HT1080 (cell line): ENCODE results near the gene CPNE9. TPM values are rescaled to one million over a fixed set of nuclear protein-coding genes. Genes with fewer than 3 reads are reported as not detected.

Source experiments
- DNase-seq: peaks from one replicate; pipeline ENCODE4 v3.0.0-alpha.2; 2015; ENCODE audit warnings: low read depth
- total RNA-seq: library from RNA; depleted of rRNA; stranded (reverse); fragments of >200 nt; shearing (Covaris generic); gene quantifications from 2 replicates; pipeline ENCODE4 v1.2.3, GENCODE V29; 2014

Gene CPNE9
- total RNA-seq, 1 experiment from 2014 or later: not detected

DNA sequence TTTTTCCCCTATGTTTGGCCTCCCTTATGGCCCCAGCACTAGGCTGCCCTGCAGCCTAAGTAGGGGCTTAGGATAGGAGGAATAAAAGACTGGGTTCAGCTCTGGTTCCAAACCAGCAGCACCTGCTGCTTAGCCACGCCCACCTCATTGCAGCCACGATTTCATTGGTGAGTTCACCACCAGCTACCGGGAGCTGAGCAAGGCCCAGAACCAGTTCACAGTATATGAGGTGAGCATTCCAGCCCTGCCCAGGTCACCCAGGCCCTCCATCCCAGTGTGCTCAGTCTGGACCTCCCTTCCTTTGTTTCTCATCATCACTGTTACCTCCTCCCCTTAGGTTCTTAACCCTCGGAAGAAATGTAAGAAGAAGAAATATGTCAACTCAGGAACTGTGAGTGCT, 11.5 kb downstream of the CPNE9 start:
- no peak for DNase-seq

DNA sequence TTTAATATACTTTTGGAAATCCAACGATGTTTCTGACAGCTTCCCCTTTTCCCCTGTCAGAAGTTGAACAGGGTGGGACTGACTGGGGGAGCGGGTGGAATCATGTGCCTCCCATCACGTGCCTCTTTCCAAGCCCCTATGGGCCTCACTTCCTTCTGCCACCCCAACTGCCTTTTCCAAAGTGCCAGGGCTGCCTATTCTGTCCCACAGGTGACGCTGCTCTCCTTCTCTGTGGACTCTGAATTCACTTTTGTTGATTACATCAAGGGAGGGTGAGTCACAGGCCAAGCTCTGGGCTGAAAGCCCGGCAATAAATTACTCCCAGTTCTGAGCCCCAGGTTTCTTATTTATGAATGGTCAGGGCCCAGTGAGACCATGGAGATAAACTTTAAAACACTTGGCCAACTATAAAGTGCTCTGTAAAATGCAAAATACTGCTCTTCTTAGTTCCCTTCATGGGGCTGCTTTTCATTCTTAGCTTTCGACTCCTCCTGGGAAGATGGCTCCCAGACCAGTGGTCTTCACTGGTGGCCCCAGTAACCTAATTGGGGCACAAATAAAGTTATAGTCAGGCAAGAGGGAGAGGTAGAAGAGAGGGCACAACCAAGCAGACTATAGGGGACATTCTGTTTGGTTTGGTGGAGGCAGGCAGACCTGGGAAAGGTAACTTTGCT, 12.3 kb downstream of the CPNE9 start:
- peak; percentile 91 for DNase-seq

DNA sequence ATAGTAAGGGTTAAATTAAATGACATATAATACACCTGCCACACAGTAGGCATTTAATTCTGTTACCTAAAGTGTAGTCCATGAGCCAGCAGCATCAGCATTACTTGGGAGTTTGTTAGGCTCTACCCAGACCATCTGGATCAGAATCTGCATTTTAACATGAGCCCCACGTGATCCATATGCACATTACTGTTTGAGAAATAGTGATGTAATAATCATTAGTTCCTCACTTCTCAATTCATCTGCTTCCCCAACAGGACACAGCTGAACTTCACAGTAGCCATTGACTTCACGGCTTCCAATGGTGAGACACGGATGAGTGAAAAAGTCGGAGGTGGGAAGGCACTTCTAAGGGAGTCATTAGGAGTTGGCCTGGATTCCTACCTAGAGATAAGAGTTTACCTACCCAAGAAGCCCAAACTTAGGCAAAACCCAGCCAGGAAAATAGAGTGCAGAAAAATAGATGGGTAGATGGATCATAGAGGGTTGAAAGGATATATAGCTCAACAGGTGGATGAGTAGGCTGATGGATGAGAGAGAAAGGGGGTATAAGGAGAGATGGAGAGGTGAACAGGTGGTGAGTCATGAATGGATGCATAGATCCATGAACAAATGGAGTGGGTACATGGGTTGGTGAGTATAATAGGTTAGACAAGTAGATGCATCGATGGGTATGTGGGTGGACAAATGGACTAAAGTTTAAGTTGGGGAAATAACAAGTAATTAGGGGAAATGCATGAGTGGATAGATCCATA, 13.3 kb downstream of the CPNE9 start:
- DNase-seq: no peak

DNA sequence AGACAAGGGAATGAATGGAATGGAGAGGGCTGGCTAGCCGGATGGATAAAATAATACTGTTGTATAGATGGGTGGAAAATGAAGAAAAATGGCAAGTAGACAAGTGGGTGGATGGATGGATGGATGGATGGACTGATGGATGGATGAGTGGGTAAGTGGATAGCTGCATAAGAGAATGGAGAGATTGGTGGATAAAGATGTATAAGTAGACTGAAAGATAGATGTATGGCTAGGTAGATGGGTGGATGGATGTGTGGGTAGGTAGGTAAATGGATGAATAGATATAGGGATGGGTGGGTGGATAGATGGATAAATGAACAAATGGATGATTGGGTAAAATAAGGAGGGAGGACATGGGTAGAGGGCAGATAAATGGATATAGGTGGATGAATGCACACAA, 13.9 kb downstream of the CPNE9 start:
- DNase-seq: no peak

DNA sequence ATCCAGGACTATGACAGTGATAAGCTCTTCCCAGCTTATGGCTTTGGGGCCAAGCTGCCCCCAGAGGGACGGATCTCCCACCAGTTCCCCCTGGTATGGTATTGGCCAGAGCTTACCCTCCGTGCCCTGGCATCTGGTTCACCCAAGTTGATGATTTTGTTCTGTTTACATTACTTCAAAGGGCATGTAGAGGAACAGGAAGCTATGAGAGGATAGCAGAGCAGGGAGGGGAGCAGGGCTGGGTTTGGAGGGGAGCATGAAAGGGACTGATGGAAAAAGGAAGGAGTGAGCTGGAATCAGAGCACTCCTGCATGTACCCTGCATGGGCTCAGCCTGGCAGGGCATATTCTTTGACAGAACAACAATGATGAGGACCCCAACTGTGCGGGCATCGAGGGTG, 14.5 kb downstream of the CPNE9 start:
- no peak for DNase-seq

DNA sequence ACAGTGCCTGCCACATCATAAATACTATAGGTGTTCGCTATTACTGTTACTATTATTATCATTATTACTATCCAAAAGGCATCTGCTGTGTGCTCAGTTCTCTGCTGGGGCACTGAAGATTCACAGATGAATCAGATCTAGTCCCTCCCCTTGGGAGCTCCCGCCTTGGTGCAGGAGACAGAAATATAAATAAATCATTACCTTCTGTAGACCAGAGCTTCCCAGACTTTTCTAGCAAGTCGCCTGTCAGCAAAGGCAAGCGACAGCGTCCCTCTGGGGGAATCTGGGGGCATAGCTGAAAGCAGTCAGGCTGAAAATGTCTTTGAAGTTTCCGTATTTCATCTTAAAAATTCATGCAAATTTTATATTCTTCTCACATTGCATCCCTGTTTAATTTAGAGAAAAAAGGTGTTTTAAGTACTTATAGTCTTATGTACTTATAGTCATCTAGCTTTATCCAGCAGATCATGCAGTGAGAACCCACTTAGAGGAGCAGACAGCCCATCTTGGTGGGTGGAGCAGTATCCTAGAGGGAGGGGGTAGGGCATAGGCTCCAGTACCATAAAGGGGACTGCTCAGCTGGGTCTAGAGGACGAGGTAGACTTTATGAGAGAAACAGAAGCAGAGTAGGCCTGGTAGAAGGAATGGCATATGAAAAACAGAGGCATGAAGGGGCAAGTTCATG, 17.5 kb downstream of the CPNE9 start:
- DNase-seq: no peak

DNA sequence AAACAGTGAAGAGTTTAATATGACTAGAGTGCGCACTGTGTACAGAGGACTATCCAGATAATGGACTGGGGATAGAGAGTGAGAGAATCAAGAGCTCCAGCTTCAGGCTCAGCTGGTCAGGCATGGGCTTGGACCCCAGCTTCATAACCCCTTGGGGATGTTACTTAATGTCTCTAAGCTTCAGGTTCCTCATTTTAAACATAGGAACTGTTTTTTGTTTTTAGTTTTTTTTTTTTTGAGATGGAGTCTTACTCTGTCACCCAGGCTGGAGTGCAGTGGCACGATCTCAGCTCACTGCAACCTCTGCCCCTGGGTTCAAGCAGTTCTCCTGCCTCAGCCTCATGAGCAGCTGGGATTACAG, 18.0 kb downstream of the CPNE9 start:
- DNase-seq: no peak

DNA sequence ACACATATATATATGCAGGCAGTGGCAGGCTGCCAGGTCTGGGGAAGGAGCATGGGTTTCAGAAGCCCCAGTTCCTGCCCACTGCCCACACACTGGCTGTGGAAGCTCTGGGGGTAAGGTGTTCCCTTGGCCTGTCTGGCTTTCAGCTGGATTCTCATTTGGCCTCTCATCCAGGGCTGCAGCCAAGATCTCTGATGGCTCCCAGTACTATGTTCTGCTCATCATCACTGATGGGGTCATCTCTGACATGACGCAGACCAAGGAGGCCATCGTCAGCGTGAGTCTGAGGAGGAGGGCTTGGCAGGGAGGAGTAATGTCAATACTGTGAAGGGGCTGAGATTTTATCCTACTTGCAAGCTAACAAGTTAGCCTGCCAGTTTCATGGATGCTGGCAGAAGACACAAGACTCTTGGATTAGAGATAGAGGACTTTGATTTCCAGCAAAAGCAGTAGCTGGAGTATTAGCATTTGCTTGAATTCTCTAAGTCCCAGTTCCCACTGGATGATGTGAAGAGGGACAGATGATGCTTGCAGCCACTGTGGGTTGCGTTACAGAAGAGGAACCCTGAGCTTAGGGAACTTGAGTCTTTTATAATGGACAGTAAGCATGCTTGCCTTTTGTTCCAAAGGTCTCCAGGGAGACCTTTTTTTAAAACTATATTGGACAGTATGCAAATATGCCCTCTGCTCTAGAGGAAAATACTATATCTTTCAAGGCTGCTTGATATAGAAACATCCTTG, 22.3 kb downstream of the CPNE9 start:
- DNase-seq: no peak

DNA sequence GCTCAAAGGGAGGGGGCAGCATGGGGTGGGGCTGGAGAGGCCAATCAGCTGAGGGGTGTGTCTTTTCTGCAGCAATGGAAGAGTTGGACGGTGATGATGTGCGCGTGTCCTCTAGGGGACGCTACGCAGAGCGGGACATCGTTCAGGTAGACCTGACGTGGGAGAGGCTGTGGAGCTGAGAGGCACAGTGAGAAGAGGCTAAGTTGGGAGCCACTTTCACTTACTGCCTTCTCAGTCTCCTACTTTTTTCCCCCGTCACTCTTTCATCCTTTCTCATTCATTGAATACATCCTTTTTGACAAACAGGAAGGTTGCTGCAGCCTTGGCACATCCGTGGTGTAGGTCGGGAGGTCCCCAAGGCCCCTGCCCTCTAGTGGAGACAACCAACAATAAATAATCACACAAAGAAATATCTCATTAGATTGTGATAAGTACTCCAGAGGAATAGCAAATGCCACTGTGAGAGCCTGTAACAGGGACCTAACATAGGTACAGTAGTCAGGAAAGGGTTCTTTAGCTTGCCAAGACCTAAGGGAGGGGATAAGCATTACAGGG, 23.5 kb downstream of the CPNE9 start:
- DNase-seq: peak; percentile 41

DNA sequence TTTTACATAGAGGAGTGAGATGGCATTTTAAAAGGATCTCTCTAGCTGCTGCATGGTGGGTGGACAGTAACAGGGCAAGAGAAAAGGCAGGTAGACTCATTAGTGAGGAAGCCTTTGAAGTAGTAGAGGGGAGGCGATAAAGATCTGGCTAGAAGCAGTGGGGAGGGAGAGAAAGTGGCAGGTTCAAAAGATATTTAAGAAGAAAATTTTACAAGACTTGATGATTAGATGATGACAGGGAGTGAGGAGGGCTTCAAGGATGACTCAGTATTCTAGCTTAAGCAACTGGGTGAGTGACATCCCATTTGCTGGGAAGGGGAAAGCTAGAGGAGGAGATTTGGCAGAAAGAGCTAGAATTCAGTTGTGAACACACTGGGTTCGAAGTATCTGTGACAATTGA, 24.1 kb downstream of the CPNE9 start:
- peak; percentile 37 for DNase-seq

DNA sequence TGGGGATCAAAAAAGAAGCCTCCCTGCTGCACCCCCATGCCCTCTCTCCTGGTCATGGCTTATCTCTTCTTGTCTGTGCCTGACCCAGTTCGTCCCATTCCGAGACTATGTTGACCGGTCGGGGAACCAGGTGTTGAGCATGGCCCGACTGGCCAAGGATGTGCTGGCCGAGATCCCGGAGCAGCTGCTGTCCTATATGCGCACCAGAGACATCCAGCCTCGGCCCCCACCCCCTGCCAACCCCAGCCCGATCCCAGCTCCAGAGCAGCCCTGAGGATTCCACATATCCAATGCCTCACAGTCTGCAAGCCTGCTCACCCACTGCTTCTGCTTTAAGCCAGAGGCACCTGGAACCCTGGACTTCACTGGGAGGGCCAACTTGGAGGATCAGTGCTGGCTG, 25.8 kb downstream of the CPNE9 start:
- DNase-seq: no peak

DNA sequence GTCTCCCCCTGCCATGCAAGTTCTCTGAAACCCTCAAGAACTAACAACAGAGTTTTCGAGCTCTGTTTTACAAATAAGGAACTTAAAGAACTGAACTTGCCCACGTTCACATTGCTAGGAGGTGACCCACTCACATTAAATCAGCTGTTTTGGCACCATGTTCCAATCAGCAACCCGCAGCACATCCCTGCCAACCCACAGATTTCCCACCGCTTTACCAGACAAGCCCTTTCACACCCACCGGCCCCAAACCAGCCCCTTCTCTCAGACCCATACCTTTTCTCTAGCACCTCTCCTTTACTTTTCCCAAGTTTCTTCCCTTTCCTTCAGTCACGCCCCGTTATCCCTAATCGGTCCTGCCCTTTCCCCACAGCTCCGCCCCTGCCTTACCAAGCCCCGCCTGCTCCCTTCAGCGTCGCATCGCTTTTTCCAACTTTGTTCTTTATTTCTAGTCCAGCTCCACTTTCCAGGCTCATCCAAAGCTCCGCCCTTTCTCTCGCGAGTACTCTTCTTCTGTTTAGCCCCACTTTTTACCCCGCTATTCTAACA, 27.1 kb downstream of the CPNE9 start:
- no peak for DNase-seq

DNA sequence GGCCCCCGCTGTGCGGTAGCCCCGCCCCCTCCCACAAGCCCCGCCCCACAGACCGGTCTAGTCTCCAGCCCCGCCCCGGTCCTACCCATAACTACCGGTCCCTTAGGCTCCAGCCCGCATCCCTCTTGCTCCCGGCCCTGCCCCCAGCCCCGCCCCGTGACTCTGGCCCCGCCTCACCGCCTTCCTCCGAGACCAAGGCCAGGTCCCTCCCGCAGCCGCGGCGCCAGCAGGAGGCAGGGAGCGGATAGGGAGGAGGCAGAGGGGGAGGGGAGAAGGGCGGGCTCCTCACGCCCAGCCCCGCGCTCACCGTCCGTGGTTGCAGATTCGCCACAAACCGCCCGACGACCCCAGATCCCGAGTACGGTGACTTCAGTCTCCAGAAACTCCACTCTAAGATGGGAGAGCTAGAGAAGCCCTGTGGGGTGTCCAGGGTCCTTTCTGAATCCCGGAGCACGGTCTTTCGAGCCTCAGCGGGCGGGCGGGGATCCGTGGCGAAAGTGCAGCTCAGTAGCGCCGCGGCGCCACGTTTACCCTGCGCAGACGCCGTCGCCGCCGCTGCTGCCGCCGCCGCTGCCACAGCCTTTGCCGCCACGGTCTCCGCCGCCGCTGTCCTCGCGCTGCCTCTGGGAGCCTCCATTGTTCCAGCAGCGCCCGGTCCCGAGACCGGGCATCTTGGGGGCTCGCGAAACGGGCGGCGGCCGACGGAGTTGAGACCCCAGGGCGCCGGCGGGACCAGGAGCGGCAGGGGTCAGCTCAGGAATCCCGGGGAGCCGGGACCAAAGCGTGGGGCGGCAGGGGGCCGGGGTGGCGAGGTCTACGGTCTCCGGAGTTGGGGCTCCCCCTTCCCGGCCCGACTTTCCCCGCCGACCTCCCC, 27.8 kb downstream of the CPNE9 start, which contains the start of gene BRPF1:
Gene BRPF1, plus strand, starts transcription at position 530 of the 874 bp plus-strand sequence. CDS start 2,406 bp downstream, outside the sequence.
- peak; percentile 90 for DNase-seq

DNA sequence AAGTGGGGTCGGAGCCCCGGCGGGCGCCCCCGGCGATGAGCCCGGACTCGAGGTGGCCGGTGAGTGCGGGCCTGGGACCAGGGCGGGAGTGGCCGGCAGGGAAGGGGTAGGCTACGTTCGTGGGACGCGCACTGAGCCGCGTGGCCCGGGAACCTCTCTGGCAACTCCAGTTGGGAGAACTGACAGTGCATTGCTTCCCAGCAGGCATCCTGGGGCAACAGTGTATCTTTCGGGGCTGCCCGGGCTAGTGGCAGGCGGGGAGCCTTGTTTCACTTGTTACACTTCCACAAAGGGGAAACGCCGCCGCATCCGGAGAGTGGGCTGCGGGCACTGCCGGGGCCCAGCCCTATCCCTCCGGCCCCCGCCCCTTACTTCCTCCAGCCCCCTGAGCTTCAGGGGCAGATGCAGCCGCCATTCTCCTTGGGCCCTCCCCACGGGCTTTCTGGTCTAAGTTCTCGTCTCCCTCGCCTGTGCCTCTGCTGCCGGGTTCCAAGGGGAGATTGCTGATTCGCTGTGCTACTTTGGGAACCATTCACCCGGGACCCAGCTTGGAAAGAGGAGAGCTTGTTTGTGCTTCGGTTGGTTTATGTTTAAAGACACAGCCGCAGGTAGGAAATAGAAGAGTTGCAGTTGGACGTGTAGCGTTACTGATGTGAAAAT, 28.6 kb downstream of the CPNE9 start:
- DNase-seq: no peak

DNA sequence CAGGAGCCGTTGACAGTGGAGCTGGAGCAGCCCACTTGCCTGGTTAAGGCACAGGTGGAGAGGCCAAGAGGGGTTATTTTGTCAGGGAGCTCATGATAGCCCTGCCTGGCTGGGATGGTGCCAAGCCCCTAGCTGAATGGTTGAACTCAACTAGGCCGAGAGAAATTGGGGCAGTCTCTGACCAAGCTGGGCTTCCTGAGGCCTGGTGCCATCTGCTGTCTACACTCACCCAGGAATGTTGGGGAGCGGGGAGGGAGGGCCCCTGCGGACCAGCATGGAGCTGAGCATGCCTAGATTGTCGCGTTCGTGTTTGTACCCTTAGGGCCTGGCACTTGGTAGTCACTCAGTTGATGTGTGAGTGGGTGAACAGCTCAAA, 29.1 kb downstream of the CPNE9 start:
- DNase-seq: no peak

DNA sequence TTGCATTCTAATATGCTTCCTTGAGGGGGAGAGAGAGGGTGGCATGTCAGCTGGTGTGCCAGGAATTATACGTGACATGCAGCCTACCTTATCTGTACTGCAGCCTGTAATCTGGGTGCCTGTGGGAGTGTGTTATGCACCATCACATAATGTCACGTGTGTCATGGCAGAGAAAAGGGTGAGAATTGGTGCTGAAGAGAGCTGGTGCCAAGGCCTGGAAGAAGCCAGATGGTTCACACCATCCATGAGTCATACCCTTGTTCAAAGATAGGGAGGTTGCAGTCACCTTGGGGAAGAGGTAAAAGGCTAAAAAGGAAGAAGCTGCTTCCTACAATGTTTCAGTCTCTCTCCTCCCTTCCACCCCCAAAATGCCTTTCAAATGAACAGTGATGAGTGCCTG, 33.2 kb downstream of the CPNE9 start:
- no peak for DNase-seq

DNA sequence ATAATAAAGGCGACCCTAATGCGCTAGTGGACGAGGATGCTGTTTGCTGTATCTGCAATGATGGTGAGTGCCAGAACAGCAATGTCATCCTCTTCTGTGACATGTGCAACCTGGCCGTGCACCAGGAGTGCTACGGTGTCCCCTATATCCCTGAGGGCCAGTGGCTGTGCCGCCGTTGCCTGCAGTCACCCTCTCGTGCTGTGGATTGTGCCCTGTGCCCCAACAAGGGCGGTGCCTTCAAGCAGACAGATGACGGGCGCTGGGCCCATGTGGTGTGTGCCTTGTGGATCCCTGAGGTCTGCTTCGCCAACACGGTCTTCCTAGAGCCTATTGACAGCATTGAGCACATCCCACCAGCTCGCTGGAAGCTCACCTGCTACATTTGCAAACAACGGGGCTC, 35.5 kb downstream of the CPNE9 start:
- DNase-seq: no peak

DNA sequence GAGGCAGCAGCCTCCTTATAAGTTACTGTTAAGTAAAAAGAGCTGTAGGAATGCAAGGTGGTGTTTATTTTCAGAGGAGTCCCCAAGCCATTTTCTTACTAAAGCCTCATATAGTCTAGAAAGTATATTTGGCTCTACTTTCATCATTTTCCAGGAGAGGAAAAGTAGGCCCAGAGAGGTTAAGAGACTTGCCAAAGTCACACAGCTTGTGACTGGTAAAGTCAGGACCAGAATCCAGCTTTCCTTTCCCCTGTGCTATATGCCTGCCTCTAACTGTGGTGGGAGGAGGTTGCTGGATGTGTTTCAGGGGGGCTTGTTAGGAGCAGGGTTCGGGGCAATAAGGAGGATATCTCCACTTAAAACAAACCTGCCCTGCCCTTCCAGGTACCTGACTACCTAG, 38.9 kb downstream of the CPNE9 start:
- no peak for DNase-seq

DNA sequence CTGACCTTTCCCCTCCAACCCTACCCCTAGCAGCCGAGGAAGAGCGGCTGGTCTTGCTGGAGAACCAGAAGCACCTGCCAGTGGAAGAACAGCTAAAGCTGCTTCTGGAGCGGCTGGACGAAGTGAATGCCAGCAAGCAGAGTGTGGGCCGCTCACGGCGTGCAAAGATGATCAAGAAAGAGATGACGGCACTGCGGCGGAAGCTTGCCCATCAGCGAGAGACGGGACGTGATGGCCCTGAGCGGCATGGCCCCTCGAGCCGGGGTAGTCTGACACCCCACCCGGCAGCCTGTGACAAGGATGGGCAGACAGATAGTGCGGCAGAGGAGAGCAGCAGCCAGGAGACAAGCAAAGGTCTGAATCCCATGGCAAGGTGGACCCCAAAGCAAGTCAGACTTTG, 39.9 kb downstream of the CPNE9 start:
- DNase-seq: no peak

DNA sequence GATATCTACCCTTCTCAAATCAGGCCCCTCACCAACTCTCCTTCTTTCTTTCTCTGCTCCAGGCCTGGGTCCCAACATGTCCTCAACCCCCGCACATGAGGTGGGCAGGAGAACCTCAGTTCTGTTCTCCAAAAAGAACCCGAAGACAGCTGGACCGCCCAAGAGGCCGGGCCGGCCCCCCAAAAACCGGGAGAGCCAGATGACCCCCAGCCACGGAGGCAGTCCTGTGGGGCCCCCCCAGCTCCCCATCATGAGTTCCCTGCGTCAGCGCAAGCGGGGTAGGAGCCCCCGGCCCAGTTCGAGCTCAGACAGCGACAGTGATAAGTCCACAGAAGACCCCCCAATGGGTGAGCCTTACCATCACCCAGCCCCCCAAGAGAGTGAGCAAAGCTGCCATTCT, 40.5 kb downstream of the CPNE9 start:
- no peak for DNase-seq
